NCI-H460 (cell line): Measurements from ENCODE around the gene NPW. TPM values are rescaled to one million over a fixed set of nuclear protein-coding genes. Genes with fewer than 3 reads are reported as not detected.

Experiments
- DNase-seq: peaks from one replicate; pipeline ENCODE4 v3.0.0-alpha.2; 2016; ENCODE audit warnings: low read depth; ENCODE audit errors: extremely low read depth
- total RNA-seq: library from RNA; depleted of rRNA; stranded (reverse); fragments of >200 nt; shearing (Covaris generic); gene quantifications from 2 replicates; pipeline ENCODE4 v1.2.3, GENCODE V29; 2014

The NPW gene
- total RNA-seq, 1 experiment from 2014 or later: 3.4 TPM

DNA sequence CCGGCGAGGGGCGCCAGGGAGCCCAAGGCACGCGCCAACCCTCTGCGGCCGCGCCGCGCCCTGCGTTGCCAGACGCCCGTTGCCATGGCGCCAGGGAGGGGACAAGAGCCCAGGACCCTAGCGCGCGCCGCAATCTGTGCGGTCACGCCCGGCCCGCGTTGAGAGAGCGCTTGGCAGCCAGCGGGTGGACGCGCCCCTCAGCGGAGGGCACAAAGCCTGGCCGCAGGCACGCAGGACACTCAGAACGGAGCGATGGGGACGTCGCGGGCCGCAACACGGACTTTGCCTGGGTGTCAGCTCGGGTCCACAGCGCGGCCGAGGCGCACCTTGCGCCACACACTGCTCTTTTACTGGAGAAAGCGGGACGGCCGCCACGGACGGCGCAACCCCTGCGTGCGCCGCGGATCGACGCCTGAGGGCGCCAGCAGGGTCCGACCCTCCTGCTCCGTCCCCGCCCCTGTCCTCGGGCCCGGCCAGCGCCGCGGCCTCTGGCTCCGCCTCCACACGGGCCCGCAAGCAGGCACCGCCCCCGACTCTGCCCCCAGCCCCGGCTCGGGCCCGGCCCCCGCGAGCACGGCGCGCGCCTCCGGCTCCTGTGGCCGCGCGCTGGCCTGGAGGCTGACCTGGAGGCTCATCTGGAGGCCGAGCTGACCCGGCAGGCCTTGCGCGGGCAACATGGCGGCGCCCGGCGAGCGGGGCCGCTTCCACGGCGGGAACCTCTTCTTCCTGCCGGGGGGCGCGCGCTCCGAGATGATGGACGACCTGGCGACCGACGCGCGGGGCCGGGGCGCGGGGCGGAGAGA lies 35.8 kb upstream of the NPW start, which contains the start of gene GFER:
Gene GFER, plus strand, starts transcription at position 650 of the 803 bp plus-strand sequence. Its CDS starts 26 bp downstream, at position 676.
- peak; percentile 91 for DNase-seq

DNA sequence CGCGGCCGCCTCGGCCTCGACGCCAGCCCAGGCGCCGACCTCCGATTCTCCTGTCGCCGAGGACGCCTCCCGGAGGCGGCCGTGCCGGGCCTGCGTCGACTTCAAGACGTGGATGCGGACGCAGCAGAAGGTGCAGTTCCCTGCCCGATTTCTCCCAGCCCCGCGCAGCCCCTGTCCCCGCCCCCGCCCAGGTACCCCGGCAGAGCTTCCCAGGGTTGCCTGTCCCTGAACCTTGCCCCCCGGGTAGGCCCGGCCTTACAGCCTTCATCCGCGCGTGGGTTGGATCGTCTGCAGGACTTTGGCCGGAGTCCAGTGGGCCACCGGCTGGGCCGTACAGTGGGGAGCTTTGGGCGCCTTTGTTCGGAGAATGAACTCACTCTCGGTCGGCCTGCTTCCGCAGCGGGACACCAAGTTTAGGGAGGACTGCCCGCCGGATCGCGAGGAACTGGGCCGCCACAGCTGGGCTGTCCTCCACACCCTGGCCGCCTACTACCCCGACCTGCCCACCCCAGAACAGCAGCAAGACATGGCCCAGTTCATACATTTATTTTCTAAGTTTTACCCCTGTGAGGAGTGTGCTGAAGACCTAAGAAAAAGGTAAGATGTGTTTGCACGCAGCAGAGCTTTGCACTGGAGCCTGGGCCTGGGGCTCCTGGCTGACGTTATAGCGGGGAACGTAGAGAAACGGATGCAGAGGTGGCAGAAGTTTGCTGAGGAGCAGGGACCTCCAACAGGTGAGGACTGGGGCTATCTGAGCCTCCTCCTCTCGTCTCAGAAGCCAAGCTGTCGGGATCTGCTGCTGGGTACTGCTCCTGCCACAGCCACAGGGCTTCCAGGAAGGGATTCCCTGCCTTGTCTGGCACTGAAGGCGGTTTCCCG lies 35.0 kb upstream of the NPW start:
- no peak for DNase-seq

DNA sequence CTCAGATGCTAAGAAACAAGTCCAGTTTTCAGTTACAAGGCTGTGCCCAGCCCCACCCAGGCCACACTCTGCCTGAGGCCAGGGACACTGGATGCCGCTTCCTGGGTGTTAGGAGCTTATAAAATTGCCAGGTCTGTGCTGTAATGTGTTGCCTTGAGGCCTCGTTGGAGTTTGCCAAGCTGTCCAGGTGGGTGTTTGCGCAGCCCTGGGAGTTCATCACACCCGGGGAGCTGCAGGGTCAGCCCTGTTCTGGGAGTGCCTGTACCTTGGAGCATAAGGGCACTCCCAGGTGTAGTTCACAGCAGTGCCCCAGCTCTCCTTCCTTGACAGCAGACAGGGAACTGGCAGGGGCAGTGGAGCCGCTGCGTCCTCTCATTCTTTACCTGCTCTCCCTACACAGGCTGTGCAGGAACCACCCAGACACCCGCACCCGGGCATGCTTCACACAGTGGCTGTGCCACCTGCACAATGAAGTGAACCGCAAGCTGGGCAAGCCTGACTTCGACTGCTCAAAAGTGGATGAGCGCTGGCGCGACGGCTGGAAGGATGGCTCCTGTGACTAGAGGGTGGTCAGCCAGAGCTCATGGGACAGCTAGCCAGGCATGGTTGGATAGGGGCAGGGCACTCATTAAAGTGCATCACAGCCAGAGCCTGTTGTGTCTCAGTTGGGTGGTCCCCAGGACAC lies 34.0 kb upstream of the NPW start:
- no peak for DNase-seq

DNA sequence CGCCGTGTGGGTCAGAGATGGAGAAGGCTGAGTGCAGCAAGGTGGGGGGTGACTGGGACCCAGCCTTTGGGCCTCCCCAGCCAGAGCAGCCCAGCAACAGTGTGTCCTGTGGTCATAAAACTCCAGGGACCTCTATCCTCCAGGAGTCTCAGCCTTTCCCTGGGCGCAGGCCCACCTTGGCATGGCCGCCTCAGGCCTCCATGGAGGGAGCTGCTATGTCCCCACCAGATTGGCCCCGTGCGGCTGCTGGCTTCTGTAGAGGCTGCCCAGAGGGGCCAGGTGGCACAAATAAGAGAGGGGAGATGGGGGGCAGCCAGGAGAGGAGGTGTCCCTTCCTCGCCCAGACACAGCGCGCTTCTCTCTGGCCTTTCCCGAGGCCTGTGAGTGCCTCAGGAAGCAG lies 32.4 kb upstream of the NPW start:
- no peak for DNase-seq

DNA sequence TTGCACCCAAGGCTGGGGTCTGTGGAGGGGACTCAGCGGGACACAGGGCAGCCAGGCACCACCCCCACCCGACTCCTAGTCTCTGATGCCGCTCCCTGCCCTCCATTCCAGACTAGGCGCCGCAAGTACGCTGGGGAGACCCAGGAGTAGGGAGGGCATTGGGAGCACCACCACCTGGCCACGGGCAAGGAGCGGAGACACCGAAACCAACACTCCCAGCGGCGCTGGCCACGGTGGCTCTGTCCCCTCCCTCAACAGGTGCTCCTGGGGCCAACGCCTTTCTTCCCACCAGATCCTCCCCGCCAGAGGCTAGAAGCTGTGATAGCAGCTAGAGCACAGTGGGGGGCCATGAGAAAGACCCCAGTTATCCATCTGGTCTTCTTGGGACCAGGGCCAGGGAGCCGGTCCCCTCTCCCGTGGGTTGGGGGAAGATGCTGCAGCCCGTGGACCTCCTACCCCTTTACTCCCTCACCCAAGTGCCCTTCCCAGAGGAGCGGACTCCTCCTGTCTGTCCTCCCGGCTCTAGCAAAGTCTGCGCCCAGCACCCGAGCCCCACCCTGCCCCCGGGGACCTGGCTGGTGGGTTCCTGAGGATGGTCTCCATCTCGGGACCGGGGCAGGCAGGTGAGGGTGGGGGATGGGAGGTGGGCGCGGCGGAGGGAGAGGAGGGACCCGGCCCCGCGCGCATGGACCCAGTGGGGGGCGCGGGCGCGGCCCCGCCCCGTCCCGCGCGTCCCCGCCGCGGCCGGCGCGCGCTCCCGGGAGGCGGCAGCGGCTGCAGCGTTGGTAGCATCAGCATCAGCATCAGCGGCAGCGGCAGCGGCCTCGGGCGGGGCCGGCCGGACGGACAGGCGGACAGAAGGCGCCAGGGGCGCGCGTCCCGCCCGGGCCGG lies 30.1 kb upstream of the NPW start, which contains the start of gene SYNGR3:
Gene SYNGR3, plus strand, starts transcription at position 762 of the 892 bp plus-strand sequence. CDS start 133 bp downstream, outside the sequence.
- DNase-seq: no peak

DNA sequence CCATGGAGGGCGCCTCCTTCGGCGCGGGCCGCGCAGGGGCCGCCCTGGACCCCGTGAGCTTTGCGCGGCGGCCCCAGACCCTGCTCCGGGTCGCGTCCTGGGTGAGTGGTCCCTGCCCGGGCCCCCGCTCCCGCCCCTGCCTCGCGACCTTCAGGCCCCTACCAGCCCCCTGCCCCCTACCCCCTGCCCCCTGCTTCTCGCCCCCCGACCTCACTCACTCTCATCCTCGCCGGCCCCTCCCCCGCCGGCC lies 29.6 kb upstream of the NPW start:
- no peak for DNase-seq

DNA sequence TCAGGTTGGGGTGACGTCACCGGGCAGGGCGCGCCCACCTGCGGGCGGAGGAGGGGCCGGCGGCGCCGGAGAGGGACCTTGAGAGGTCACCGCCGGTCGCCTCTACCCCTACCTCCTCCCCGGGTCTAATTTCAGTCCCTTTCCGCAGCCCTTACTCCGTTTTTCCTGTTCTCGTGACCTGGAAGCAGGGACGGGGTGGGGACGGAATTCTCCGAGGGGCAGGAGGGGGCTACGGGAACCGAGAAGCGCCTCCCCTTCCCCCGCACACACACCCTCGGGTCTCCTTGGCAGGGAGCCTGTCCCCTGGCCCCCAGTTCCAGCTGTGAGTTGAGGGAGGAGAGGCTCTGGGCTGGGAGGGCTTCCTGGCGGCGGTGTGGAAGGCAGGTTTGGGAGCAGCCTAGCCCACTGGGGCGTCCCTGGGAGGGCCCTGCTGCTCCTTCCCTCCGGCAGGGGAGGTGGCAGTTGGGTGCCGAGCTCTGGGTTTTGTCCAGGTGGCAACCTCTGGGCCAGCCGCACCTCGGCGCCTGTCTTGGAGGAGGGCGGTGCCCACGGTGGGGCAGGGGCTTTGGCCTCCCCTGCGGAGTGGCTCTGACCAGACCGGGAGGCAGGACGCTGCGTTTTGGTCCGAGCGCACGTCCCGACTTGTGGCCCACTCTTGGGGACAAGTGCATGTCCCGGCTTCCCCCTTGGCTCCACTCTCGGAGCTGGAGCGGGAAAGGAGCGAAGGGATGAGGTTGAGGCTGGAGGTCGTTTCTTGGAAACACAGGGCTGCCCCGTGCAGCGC lies 29.0 kb upstream of the NPW start:
- no peak for DNase-seq

DNA sequence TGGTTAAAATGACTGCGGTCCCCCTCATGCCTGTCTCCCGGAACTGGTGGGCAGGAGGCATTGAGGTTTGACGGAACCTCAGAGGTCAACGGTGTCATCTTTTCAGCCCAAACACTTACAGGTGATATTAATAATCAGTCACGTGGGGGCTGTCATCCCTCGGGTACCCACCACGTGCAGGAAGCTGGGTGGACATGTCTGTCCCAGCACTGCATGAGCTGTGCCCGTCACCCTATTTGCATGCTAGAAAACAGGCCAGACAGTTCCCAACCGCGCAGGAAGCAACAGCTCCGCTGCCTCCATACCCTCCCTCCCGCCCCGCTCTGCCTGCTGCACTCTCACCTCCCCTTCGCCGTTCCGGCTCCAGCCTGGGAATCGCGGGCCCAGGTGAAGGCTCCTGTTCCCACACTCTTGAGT lies 28.4 kb upstream of the NPW start:
- no peak for DNase-seq

DNA sequence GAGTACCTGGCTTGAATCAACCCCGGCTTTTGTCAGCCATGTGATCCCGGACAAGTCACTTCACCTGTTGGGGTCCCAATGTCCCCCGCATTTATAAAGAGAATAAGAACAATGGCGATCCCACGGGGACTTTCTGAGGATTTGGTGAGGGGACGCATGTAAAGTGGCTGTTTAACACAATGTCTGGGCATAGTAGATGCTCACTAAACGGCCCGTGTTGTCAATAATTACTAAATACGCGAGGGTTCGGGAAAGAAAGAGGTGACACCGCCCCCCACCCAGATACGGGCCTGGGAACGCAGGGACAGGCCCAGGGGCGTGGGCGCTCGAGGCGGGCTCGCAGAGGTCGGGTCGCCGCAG lies 28.0 kb upstream of the NPW start:
- DNase-seq: no peak

DNA sequence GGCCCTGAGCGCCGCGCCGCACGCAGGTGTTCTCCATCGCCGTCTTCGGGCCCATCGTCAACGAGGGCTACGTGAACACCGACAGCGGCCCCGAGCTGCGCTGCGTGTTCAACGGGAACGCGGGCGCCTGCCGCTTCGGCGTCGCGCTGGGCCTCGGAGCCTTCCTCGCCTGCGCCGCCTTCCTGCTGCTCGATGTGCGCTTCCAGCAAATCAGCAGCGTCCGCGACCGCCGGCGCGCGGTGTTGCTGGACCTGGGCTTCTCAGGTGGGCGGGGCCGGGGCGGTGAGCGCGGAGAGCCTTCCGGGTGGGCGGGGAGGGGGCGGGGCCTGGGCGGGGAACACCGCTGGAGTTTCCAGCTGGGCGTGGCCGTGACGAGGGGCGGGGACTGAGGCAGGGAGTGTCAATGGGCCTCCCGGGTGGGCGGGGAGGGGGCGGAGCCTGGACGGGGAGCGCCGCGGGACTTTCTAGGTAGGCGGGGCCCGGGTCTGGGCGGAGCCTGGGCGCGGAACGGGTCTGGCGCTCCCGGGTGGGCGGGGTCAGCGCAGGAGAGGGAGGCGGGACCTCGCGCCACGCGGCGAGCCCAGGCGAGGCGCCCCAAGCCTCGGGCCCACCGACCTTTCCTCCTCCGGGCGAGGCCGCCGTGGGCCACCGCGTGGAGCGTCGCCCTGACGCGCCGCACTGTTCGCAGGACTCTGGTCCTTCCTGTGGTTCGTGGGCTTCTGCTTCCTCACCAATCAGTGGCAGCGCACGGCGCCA lies 27.5 kb upstream of the NPW start:
- peak; percentile 89 for DNase-seq

DNA sequence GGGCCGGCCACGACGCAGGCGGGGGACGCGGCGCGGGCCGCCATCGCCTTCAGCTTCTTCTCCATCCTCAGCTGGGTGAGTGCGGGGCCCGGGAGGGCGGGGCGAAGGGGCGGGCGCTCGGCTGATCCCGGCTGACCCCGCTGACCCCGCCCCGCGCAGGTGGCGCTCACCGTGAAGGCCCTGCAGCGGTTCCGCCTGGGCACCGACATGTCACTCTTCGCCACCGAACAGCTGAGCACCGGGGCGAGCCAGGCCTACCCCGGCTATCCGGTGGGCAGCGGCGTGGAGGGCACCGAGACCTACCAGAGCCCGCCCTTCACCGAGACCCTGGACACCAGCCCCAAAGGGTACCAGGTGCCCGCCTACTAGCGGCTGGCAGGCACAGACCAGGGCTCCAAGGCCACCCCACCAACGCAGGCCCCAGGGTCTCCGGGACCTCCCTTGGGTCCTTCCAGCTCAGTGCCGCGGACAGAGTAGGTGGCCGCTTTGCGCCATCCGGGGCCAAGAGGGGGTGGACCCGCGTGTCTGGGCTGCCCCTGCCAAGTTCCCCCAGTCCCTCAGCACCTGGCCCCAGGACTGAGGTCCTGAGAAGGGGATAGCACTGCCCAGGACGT lies 26.8 kb upstream of the NPW start:
- no peak for DNase-seq

DNA sequence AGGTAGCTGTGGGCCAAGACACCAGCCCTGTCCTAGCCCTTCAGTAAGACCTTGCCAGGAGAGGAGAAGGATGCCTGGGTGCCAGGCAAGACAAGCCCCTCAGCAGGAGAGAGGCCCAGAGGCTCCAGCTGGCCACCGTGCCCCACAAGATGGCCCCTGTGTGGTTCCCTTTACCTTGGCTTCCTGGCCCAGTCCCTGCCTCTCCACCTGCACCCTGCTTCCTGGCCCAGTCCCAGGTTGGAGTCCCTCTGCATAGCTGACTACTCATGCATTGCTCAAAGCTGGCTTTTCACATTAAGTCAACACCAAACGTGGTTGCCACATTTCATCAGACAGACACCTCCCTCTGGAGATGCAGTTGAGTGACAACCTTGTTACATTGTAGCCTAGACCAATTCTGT lies 25.9 kb upstream of the NPW start:
- no peak for DNase-seq

DNA sequence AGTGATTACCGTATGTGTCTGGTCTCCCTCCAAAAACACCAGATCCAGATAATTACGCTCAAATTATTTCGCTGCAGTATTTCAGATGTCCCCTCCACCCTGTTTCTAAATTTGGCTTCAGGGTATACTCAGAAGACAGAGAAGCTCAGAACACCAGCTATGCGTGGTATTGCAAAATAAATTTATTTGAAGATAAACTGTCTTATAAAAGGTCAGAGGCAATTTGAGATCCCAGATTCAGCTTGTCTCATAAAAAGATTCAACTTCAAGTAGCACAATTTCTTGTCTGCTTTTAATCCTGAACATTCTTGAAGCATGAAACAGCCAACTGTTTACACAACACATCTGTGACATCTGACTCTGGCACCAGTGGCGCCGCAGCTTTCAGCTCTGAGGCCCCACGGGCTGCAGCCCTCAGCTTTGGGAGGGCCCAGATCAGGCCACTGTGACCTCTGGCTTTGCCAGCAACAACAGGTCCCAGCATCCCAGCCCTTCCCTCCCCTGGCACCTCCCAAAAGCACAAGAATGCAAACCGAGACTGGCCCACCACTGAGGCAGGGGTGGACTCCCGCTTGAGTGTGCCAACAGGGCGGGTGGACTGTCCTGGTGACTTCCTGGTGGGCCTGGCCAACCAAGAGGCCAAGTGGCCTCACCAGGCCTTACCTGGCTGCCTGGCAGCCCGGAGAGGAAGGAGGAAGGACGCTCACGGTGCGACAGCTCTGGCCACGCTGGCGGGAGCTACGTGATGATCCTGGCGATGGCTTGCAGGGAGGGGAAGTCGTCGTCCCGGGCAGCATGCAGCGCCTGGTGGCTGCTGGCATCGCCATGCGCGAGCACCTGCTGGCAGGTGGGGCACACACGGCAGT lies 21.9 kb upstream of the NPW start:
- DNase-seq: no peak

DNA sequence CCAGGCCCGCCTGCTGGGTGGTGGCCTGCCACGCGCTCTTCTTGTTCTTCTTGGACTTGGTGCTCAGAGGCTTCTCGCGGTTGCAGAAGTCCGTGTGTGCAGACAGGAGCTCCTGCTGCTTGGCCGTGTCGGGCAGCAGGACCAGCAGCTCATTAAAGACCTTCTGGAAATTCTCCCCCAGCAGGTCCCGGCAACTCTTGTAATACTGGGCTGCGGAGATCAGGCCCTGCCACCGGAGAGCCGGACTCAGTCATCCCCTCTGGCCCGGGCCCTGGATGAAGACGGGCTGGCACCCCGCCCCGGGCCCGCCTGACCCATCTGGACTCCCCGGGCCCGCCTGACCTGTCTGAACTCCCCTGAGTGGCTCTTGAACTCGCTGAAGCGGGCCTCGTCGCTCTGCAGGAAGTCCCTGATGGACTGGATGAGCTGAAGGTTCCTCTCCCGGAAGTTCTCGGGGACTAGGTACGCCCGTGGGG lies 21.2 kb upstream of the NPW start:
- DNase-seq: no peak

DNA sequence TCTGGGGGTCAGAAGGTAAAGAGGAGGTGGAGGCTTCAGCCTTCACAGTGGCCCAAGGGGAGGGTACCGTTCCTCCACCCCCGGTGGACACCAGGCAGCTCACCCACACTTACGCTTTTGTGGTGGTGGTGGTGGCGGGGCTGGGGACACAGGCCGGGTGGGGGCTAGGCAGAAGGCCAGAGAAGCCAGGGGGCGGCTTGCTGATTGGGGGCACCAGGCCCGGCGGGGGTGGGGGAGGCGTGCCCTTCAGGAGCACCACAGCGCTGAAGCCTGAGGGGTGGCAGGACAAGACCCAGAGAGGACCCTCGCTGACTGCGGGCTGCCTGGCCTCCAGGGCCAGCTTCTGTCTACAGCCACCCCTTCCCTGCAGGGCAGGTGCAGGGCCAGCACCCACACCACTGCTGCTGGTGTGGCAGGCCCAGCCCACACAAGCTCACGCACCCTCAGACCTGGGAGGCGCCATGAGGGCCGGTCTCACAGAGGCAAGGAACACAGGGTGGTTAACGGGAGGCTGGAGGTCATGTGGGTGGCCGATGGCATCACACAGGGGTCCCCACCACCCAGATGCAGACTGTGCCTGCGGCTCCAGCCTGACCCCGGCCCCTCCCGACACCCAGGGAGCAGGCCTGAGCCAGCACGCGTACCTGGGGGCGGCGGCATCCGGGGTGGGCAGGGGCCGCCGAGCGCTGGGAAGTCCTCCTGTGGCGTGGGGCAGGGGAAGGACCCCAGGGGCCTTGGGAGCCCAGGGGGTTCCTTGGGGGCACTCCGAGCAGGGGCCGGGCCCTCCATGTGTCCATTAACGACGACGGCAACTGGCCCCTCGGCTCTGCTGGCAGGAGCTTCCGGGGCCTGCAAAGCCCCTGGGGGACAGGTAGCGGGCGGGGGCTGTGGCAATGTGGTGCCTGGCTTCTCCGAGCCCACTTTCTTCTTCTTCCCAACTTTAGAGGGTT lies 20.5 kb upstream of the NPW start:
- no peak for DNase-seq

DNA sequence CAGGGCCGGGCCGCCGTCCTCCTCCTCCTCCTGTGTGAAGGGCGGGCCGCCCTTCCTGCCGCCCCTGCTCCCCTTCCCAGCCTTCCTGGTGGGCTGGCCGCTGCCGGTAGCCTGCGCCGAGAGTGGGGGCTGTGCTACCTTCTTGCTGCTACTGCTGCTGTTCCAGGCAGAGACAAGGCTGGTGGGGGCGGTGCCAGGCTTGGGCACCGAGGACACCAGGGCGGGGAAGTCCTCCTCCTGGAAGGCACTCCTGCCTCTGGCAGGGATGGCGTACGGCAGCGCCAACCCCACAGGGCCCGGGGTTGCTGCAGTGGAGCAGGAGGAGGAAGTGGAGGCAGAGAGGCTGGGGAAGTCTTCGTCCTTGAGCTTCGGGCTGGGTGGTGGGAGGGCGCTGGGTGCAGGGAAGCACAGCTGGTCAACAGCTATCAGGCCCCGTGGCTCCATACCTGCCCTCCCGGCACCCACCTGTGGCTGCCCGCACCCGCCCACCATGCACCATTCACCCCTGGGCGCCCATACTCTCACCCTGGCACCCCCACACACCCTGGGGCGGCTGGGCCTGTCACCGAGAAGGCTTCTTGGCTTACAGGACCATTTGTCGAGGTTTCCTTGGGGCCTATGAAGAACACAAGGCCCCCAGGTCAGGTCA lies 19.6 kb upstream of the NPW start:
- no peak for DNase-seq
